Lower leg skin (tissue), 4 donors: Measurements from ENCODE around the gene TDRD7. TPM values are rescaled to one million over a fixed set of nuclear protein-coding genes. Genes with fewer than 3 reads are reported as not detected.
A peak's percentile ranks its signal among the peaks of the same experiment; 100 is the strongest.

Experiments
- DNase-seq, 2 donors: peaks; one replicate each; pipeline ENCODE4 v3.0.0-alpha.2; 2019; ENCODE audit warnings: low spot score in 2 of 2
- H3K4me3 ChIP-seq: fragments of 200-600 bp; sonication (generic); 2 replicates; pipeline ENCODE4 v1.5.1; 2017; ENCODE audit warnings: mild to moderate bottlenecking, low read depth; ENCODE audit not compliant: poor library complexity, severe bottlenecking
- CTCF ChIP-seq, 3 donors: fragments of 450-650 bp; IDR thresholded peaks; one replicate each; pipeline ENCODE4 v1.5.1; 2016; ENCODE audit warnings: antibody characterized with exemption in 3 of 3, mild to moderate bottlenecking in 3 of 3, moderate library complexity in 2 of 3
- POLR2A ChIP-seq, 2 donors: fragments of 450-650 bp; IDR thresholded peaks; one replicate each; pipeline ENCODE4 v1.6.1; 2016 to 2017; ENCODE audit warnings: antibody characterized with exemption in 2 of 2, mild to moderate bottlenecking in 1 of 2, moderate library complexity in 1 of 2
- WGBS, 2 donors: methylation state at CpG; one replicate each; pipeline ENCODE4 v1.1.5; 2018; 5-methylcytosine and 5-hydroxymethylcytosine counted together
- intact Hi-C: fragments of 100-400 bp; cut with DNase I; formaldehyde crosslinking; loops from one replicate; pipeline ENCODE4 v1.15.0; 2023; ENCODE audit warnings: low total_unique reads
- total RNA-seq, 4 donors: library from RNA; depleted of rRNA; stranded (reverse); fragments of >200 nt; gene quantifications; one replicate each; pipeline ENCODE4 v1.1.0, GENCODE V29; 2016

The TDRD7 gene
- total RNA-seq, 4 donors from 2014 or later, result 3.6 to 8.2 (median 6.4) TPM

- peak; percentile 30 to 89 for DNase-seq
- no peak overlapping the region for H3K4me3 ChIP-seq
- 39 to 42% methylated on average over 20 of the region's 20 CpGs for WGBS, 2 donors
- TF ChIP-seq POLR2A (IDR thresholded peaks at IDR 0.05) (no peak), CTCF (IDR thresholded peaks at IDR 0.05) (peak in 1 of 3 donors; percentile 23)
- intact Hi-C loops, result no loop called here
Measured at GRCh38 chr9:97398999-97399758, 12.7 kb upstream of the TDRD7 start.

GRCh38 chr9:97403746-97404316, 8.1 kb upstream of the TDRD7 start:
- no peak for DNase-seq
- intact Hi-C loops, result no loop called here
- H3K4me3 ChIP-seq, result no peak overlapping the region
- 89 to 96% methylated on average over 4 of the region's 4 CpGs for WGBS, 2 donors
- TF ChIP-seq CTCF (IDR thresholded peaks at IDR 0.05) (no peak), POLR2A (IDR thresholded peaks at IDR 0.05) (no peak)

GRCh38 chr9:97405551-97405950, 6.3 kb upstream of the TDRD7 start:
- no peak overlapping the region for H3K4me3 ChIP-seq
- DNase-seq, result no peak
- TF ChIP-seq POLR2A (IDR thresholded peaks at IDR 0.05) (no peak), CTCF (IDR thresholded peaks at IDR 0.05) (no peak)
- intact Hi-C loops, result no loop called here
- 47 to 53% methylated on average over 2 of the region's 2 CpGs for WGBS, 2 donors

GRCh38 chr9:97406620-97407177, 5.2 kb upstream of the TDRD7 start:
- intact Hi-C loops, result no loop called here
- no peak overlapping the region for H3K4me3 ChIP-seq
- DNase-seq, result no peak
- WGBS, 2 donors, result 58 to 75% methylated on average over 3 of the region's 3 CpGs
- TF ChIP-seq CTCF (IDR thresholded peaks at IDR 0.05) (no peak), POLR2A (IDR thresholded peaks at IDR 0.05) (no peak)

- H3K4me3 ChIP-seq, result no peak overlapping the region
- DNase-seq, result no peak
- TF ChIP-seq CTCF (IDR thresholded peaks at IDR 0.05), result no peak
- TF ChIP-seq POLR2A (IDR thresholded peaks at IDR 0.05), result no peak
- 87 to 89% methylated on average over 4 of the region's 4 CpGs for WGBS, 2 donors
- intact Hi-C loops, result no loop called here
Measured at GRCh38 chr9:97408562-97408961, 3.3 kb upstream of the TDRD7 start.
